ENCODE results near the gene SOBP. TPM values are rescaled to one million over a fixed set of nuclear protein-coding genes. Genes with fewer than 3 reads are reported as not detected.

The SOBP gene
- total RNA-seq, 1 donor from 2014 or later = 16.1 TPM

DNA sequence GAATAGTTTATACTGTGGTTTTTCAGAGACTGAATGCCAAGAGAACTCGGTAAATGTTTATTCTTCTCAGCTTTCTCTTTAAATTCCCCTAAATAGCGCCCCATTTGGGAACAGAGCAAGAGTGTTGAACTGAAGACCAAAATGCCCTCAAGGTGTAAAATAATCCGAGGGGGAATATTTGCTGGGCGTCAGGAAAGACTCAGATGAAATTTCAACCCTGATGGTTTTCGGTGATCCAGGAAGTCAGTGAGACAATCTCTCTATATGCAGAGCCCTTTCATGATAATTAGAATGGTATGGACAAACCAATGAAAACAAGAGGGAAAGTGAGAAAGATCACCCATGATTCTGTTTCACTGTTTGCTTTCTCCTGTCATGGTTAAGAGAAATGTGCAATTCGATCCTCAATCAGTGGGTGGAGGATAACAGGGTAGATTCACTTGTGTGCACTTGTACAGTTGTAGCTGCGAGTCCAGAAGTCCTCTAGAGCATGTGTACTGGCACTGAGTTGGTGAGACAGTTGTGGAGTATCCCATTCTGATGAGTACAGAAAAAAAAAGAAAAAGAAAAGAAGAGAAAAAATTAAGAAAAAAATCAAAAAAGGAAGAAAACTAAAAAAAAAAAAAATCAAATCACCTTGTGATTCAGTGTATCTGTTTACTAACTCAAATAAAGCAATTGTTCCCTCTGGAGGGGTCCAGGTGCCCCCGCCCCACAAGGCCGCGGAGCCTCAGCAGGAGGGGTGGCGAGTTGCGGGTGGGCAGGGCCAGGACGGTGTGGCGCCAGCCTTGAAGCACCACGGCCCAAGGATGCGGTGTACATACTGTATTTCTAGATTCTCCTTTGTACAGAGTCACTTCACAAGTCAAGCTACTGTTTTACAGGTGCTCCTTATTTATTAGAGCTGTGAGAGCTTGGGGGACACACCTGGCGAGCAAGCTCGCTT is 169.3 kb downstream of the SOBP start:
- no peak overlapping the region for H3K4me3 Mint-ChIP-seq (ENCODE audit: unreplicated experiment)
- no peak for DNase-seq
- peaks cover 29% of the 10 kb centered on the region for H3K4me1 Mint-ChIP-seq (ENCODE audit: low read depth, unreplicated experiment)
- peaks cover 10% of the 10 kb centered on the region for H3K9me3 Mint-ChIP-seq (ENCODE audit: unreplicated experiment)
- TF ChIP-seq, protein P1, sequence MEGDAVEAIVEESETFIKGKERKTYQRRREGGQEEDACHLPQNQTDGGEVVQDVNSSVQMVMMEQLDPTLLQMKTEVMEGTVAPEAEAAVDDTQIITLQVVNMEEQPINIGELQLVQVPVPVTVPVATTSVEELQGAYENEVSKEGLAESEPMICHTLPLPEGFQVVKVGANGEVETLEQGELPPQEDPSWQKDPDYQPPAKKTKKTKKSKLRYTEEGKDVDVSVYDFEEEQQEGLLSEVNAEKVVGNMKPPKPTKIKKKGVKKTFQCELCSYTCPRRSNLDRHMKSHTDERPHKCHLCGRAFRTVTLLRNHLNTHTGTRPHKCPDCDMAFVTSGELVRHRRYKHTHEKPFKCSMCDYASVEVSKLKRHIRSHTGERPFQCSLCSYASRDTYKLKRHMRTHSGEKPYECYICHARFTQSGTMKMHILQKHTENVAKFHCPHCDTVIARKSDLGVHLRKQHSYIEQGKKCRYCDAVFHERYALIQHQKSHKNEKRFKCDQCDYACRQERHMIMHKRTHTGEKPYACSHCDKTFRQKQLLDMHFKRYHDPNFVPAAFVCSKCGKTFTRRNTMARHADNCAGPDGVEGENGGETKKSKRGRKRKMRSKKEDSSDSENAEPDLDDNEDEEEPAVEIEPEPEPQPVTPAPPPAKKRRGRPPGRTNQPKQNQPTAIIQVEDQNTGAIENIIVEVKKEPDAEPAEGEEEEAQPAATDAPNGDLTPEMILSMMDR (IDR thresholded peaks at IDR 0.05; ENCODE audit: partially characterized antibody, unreplicated experiment) = no peak
- no peak overlapping the region for H3K27ac Mint-ChIP-seq (ENCODE audit: unreplicated experiment)
- H3K27me3 Mint-ChIP-seq (ENCODE audit: unreplicated experiment) = peaks cover 3% of the 10 kb centered on the region
- no peaks in the 10 kb centered on the region for H3K36me3 Mint-ChIP-seq (ENCODE audit: unreplicated experiment)

DNA sequence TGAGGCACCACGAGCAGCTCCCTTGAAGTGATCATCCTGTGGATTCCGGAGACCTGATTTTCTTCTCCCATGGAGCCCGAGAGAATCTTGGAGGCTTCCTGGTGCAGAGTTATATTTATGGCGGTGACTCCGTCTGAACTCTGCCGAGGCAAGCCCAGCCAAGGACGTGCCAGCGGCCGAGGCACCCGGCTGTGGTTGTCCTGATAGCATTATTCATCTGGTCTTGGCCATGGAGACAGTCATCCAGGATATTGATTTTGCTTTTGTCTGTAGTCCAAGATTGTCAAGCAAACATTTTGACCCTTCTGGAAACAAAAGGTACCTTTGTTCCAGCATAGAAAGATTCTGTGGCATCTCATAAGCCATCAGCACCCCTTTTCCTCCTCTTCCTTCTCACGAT is 170.9 kb downstream of the SOBP start:
- Mint-ChIP-seq H3K36me3 (ENCODE audit: unreplicated experiment) (no peaks in the 10 kb centered on the region), H3K4me1 (ENCODE audit: low read depth, unreplicated experiment) (peaks cover 23% of the 10 kb centered on the region), H3K9me3 (ENCODE audit: unreplicated experiment) (peaks cover 6% of the 10 kb centered on the region), H3K4me3 (ENCODE audit: unreplicated experiment) (no peak overlapping the region), H3K27me3 (ENCODE audit: unreplicated experiment) (peaks cover 3% of the 10 kb centered on the region), H3K27ac (ENCODE audit: unreplicated experiment) (no peak overlapping the region)
- TF ChIP-seq, protein P1 (IDR thresholded peaks at IDR 0.05; ENCODE audit: partially characterized antibody, unreplicated experiment) = no peak
- DNase-seq = no peak

DNA sequence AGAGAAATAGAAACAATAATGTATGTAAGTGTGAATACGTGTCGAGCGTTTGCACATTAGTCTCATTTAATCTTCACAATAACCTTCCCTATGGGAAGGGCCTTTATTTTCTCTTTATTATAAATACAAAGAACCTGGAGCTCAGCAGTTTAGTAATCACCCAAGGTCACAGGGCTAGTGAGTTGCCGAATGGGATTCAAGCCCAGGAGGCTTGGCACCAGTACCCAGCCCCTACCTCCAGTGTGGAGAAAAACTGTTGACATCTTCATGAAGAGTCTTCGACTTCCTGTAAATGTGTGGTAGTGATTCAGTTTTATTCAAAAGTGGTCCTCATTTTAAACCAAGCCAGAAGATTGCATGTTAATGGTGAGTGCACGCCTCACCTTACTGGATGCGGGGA is 171.4 kb downstream of the SOBP start:
- H3K27me3 Mint-ChIP-seq (ENCODE audit: unreplicated experiment) = peaks cover 3% of the 10 kb centered on the region
- H3K36me3 Mint-ChIP-seq (ENCODE audit: unreplicated experiment) = no peaks in the 10 kb centered on the region
- DNase-seq = no peak
- peaks cover 27% of the 10 kb centered on the region for H3K4me1 Mint-ChIP-seq (ENCODE audit: low read depth, unreplicated experiment)
- H3K9me3 Mint-ChIP-seq (ENCODE audit: unreplicated experiment) = peaks cover 6% of the 10 kb centered on the region
- no peak overlapping the region for H3K27ac Mint-ChIP-seq (ENCODE audit: unreplicated experiment)
- TF ChIP-seq, protein P1 (IDR thresholded peaks at IDR 0.05; ENCODE audit: partially characterized antibody, unreplicated experiment) = no peak
- no peak overlapping the region for H3K4me3 Mint-ChIP-seq (ENCODE audit: unreplicated experiment)

DNA sequence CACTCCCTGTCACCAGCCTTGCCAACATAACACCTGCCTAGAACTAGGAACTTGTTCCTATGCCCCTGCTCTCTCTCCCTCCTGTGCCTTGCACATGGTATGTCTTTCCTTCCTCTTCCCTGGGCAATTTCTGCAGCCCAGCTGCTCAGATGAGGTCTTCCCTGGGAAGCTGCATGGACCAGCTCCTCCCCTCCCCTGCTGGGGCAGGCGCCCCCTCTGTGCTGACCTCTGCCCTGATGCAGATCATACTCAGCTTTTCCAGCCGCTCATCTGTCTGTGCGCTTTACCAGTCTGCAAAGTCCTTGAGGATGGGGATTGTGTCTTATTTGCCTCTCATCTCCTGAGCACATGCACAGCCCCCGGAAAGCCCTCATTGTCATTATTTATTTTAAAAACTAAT is 172.4 kb downstream of the SOBP start:
- DNase-seq = no peak
- Mint-ChIP-seq H3K4me3 (ENCODE audit: unreplicated experiment) (peak overlapping the region; percentile 16), H3K4me1 (ENCODE audit: low read depth, unreplicated experiment) (peaks cover 37% of the 10 kb centered on the region), H3K27ac (ENCODE audit: unreplicated experiment) (no peak overlapping the region), H3K9me3 (ENCODE audit: unreplicated experiment) (peaks cover 7% of the 10 kb centered on the region), H3K27me3 (ENCODE audit: unreplicated experiment) (peaks cover 3% of the 10 kb centered on the region), H3K36me3 (ENCODE audit: unreplicated experiment) (no peaks in the 10 kb centered on the region)
- TF ChIP-seq, protein P1 (IDR thresholded peaks at IDR 0.05; ENCODE audit: partially characterized antibody, unreplicated experiment) = no peak

DNA sequence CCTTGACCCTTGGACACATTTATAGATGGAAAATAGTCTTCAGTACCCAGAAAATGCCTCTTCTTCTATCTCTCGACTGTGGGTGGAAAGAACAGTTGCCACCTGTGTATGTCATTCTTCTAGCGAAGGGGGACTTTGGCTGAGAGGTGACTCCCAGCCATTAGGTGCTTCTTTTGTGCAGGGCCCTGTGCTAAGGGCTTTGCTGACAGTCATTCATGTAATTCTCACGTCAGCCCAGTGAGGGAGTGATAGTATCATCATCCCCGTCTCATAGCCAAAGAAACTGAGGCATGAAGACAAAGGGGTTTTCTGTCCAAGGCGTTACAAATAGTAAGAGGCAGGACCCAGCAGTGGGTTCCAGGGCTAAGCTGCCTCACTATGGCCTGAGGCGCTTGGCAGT is 173.4 kb downstream of the SOBP start:
- DNase-seq = no peak
- H3K9me3 Mint-ChIP-seq (ENCODE audit: unreplicated experiment) = peaks cover 7% of the 10 kb centered on the region
- peaks cover 44% of the 10 kb centered on the region for H3K4me1 Mint-ChIP-seq (ENCODE audit: low read depth, unreplicated experiment)
- TF ChIP-seq, protein P1 (IDR thresholded peaks at IDR 0.05; ENCODE audit: partially characterized antibody, unreplicated experiment) = no peak
- H3K27me3 Mint-ChIP-seq (ENCODE audit: unreplicated experiment) = peaks cover 3% of the 10 kb centered on the region
- no peaks in the 10 kb centered on the region for H3K36me3 Mint-ChIP-seq (ENCODE audit: unreplicated experiment)
- no peak overlapping the region for H3K4me3 Mint-ChIP-seq (ENCODE audit: unreplicated experiment)
- H3K27ac Mint-ChIP-seq (ENCODE audit: unreplicated experiment) = no peak overlapping the region
